GM18951 (cell line): ENCODE data around the gene PPM1L.
"Not testable (repeated sequence)": the region's sequence is repeated elsewhere in the genome, so short reads cannot be mapped to it uniquely, and the experiment has no call there.

ENCODE experiments used
- POLR2A ChIP-seq: IDR thresholded peaks from 4 replicates; pipeline ENCODE4 v1.6.1; 2011; ENCODE audit warnings: mild to moderate bottlenecking; ENCODE audit not compliant: insufficient read length, insufficient read depth; ENCODE audit errors: extremely low read depth
- in situ Hi-C: fragments of 300-500 bp; cut with MboI; formaldehyde crosslinking; loops from one replicate; pipeline ENCODE4 v1.12.0; 2022; ENCODE audit warnings: low sequenced_read_pairs, mixed read lengths, inconsistent platforms; ENCODE audit not compliant: unreplicated experiment

The PPM1L gene

GRCh38 chr3:160987982-160988964, 232.2 kb downstream of the PPM1L start:
- in situ Hi-C loops = no loop called here
- no peak for TF ChIP-seq POLR2A

- in situ Hi-C loops = no loop called here
- TF ChIP-seq POLR2A = no peak
These were observed 234.4 kb downstream of the PPM1L start for GRCh38 chr3:160990446-160990845.

- in situ Hi-C loops = no loop called here
- no peak for TF ChIP-seq POLR2A
These were observed 236.7 kb downstream of the PPM1L start for GRCh38 chr3:160992712-160993111.

- no peak for TF ChIP-seq POLR2A
- in situ Hi-C loops = no loop called here
These were observed 240.8 kb downstream of the PPM1L start for GRCh38 chr3:160996811-160997210.

GRCh38 chr3:160998581-160998980, 242.6 kb downstream of the PPM1L start:
- in situ Hi-C loops = no loop called here
- TF ChIP-seq POLR2A = no peak

- in situ Hi-C loops = no loop called here
- TF ChIP-seq POLR2A = no peak
These were observed 243.2 kb downstream of the PPM1L start for GRCh38 chr3:160999274-160999673.

GRCh38 chr3:161008086-161008485, 252.1 kb downstream of the PPM1L start:
- in situ Hi-C loops = no loop called here
- no peak for TF ChIP-seq POLR2A

- in situ Hi-C loops = not testable (repeated sequence)
These were observed 254.1 kb downstream of the PPM1L start for GRCh38 chr3:161010151-161010550.

- TF ChIP-seq POLR2A = no peak
- in situ Hi-C loops = no loop called here
These were observed 259.1 kb downstream of the PPM1L start for GRCh38 chr3:161014843-161015749.

- in situ Hi-C loops = no loop called here
- no peak for TF ChIP-seq POLR2A
These were observed 260.6 kb downstream of the PPM1L start for GRCh38 chr3:161016417-161017313.

- TF ChIP-seq POLR2A = no peak
- in situ Hi-C loops = no loop called here
These were observed 261.9 kb downstream of the PPM1L start for GRCh38 chr3:161017971-161018370.

- in situ Hi-C loops = no loop called here
- TF ChIP-seq POLR2A = no peak
These were observed 264.2 kb downstream of the PPM1L start for GRCh38 chr3:161020256-161020655.

- TF ChIP-seq POLR2A = no peak
- in situ Hi-C loops = no loop called here
These were observed 269.9 kb downstream of the PPM1L start for GRCh38 chr3:161025911-161026310.
